Measurements from ENCODE around the gene GYG1.

- TF ChIP-seq ZNF274 (IDR thresholded peaks at IDR 0.05; ENCODE audit: low read depth, low read length) = no peak
- TF ChIP-seq SUZ12 (IDR thresholded peaks at IDR 0.05; ENCODE audit: extremely low read depth, insufficient read depth, insufficient read length) = no peak
- TF ChIP-seq YY1 (IDR thresholded peaks at IDR 0.05; ENCODE audit: insufficient read depth, insufficient read length) = no peak
These were observed 24.9 kb downstream of the GYG1 start for GRCh38 chr3:149016242-149016641.
